ENCODE results near the gene RNF144A. TPM values are rescaled to one million over a fixed set of nuclear protein-coding genes. Genes with fewer than 3 reads are reported as not detected.
A peak's percentile ranks its signal among the peaks of the same experiment; 100 is the strongest.

RNF144A gene
- polyA plus RNA-seq, 1 of the 3 experiments (the other 2 are of a cell fraction): 15.6 TPM

DNA sequence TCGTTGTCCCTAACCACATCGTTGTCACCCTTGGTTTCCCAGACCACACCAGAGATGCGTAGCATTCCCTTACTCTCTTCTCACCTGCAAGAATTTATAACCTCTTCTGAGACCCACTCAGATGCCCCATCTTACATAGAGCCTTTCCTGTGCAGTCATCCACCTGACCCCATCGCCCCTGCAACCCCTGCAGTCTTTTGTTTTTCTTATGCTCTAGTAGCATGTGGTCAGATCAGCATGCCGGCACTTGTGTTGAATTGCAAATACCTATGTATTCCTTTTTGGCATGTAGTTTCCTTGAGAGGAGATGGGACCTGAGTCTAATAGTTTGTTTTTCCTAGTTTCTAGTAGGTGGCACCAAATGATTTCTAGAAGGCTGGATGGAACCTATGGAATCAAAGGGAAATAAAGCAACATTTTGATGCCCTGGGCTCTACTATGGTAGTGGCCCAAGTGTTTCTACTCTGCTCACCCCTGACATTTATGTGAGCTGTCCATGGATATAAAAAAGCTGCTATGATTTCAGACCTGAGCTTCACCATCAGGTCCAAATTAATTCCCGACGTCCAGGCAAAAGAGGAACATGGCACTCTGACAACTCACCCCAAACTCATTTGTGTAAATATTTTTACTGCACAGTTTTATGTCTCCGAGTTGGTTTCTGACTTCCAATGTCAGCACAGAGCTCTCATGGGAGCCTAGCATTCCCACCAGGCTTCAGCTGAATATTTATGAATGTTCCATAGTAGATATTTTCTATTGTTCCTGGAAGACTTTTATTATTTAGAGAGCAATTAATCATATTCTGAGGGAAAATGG is 143.6 kb downstream of the RNF144A start (continued):
- TF ChIP-seq, protein P1, sequence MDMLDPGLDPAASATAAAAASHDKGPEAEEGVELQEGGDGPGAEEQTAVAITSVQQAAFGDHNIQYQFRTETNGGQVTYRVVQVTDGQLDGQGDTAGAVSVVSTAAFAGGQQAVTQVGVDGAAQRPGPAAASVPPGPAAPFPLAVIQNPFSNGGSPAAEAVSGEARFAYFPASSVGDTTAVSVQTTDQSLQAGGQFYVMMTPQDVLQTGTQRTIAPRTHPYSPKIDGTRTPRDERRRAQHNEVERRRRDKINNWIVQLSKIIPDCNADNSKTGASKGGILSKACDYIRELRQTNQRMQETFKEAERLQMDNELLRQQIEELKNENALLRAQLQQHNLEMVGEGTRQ (IDR thresholded peaks at IDR 0.05; ENCODE audit: borderline replicate concordance, low read depth, low read length): no peak
- TF ChIP-seq JUND (IDR thresholded peaks at IDR 0.05) (no peak), CHD2 (IDR thresholded peaks at IDR 0.05; ENCODE audit: low read length, partially characterized antibody) (no peak), RAD21 (IDR thresholded peaks at IDR 0.05; ENCODE audit: low read length) (no peak), FOXM1 (IDR thresholded peaks at IDR 0.05; ENCODE audit: low read depth) (no peak)
- TF ChIP-seq, protein P2, sequence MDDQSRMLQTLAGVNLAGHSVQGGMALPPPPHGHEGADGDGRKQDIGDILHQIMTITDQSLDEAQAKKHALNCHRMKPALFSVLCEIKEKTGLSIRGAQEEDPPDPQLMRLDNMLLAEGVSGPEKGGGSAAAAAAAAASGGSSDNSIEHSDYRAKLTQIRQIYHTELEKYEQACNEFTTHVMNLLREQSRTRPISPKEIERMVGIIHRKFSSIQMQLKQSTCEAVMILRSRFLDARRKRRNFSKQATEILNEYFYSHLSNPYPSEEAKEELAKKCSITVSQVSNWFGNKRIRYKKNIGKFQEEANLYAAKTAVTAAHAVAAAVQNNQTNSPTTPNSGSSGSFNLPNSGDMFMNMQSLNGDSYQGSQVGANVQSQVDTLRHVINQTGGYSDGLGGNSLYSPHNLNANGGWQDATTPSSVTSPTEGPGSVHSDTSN (IDR thresholded peaks at IDR 0.05): no peak

DNA sequence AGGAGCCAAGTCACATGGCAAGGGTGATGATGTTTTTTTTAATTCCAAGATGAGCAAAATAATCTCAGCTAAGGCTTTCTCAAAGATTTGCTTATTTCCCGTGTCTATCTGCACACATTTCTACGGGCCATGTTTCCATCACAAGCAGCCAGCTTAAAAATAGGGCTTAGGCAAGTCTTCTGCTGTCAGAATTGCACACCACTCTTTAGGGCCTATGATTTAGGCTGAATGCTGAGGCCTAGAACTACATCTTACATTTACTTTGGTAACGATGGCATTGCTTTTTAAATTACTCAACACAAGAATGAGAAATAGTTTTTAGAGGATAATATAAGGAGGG is 144.2 kb downstream of the RNF144A start:
- H3K36me3 ChIP-seq (replicated peaks in 1 of 2; ENCODE audit: control insufficient read depth in 1 of 2, insufficient read depth in 2 of 2, low read length in 1 of 2): no peaks in the 10 kb centered on the region
- H3K9ac ChIP-seq: no peak overlapping the region
- H4K20me1 ChIP-seq (ENCODE audit: insufficient read depth): no peaks in the 10 kb centered on the region
- H3K9me3 ChIP-seq: no peaks in the 10 kb centered on the region
- TF ChIP-seq, protein P3, sequence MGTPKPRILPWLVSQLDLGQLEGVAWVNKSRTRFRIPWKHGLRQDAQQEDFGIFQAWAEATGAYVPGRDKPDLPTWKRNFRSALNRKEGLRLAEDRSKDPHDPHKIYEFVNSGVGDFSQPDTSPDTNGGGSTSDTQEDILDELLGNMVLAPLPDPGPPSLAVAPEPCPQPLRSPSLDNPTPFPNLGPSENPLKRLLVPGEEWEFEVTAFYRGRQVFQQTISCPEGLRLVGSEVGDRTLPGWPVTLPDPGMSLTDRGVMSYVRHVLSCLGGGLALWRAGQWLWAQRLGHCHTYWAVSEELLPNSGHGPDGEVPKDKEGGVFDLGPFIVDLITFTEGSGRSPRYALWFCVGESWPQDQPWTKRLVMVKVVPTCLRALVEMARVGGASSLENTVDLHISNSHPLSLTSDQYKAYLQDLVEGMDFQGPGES (IDR thresholded peaks at IDR 0.05; ENCODE audit: low read depth, low read length): no peak
- no peak for TF ChIP-seq ELF1 (IDR thresholded peaks at IDR 0.05)
- TF ChIP-seq POLR2AphosphoS5 (IDR thresholded peaks at IDR 0.05; ENCODE audit: low read depth, low read length): no peak
- TF ChIP-seq RXRA (IDR thresholded peaks at IDR 0.05; ENCODE audit: borderline replicate concordance, low read depth): no peak
- no peak for TF ChIP-seq YY1 (IDR thresholded peaks at IDR 0.05; ENCODE audit: low read depth)
- no peak for TF ChIP-seq MXI1 (IDR thresholded peaks at IDR 0.05; ENCODE audit: low read depth, low read length)
- TF ChIP-seq, protein P4, sequence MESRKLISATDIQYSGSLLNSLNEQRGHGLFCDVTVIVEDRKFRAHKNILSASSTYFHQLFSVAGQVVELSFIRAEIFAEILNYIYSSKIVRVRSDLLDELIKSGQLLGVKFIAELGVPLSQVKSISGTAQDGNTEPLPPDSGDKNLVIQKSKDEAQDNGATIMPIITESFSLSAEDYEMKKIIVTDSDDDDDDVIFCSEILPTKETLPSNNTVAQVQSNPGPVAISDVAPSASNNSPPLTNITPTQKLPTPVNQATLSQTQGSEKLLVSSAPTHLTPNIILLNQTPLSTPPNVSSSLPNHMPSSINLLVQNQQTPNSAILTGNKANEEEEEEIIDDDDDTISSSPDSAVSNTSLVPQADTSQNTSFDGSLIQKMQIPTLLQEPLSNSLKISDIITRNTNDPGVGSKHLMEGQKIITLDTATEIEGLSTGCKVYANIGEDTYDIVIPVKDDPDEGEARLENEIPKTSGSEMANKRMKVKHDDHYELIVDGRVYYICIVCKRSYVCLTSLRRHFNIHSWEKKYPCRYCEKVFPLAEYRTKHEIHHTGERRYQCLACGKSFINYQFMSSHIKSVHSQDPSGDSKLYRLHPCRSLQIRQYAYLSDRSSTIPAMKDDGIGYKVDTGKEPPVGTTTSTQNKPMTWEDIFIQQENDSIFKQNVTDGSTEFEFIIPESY (IDR thresholded peaks at IDR 0.05; ENCODE audit: borderline replicate concordance, low read depth): no peak
- TF ChIP-seq EZH2phosphoT487 (IDR thresholded peaks at IDR 0.05; ENCODE audit: borderline replicate concordance, low read depth): no peak
- TF ChIP-seq NRF1 (IDR thresholded peaks at IDR 0.05; ENCODE audit: low read depth, low read length): no peak
- TF ChIP-seq SMC3 (IDR thresholded peaks at IDR 0.05; ENCODE audit: low read depth, low read length): no peak
- no peak for TF ChIP-seq RAD21 (IDR thresholded peaks at IDR 0.05; ENCODE audit: low read length)
- TF ChIP-seq, protein P2 (IDR thresholded peaks at IDR 0.05): no peak
- no peaks in the 10 kb centered on the region for H3F3A ChIP-seq (replicated peaks; ENCODE audit: insufficient read depth)
- no peaks in the 10 kb centered on the region for H3K79me2 ChIP-seq (ENCODE audit: insufficient read depth)
- no peaks in the 10 kb centered on the region for H3K9me2 ChIP-seq
- H3K4me2 ChIP-seq: no peak overlapping the region
- H3K4me3 ChIP-seq (ENCODE audit: low read depth in 2 of 2, low read length in 1 of 2): no peak overlapping the region
- CTCF ChIA-PET: interaction anchor here (0.7 to 6.9 kb wide), 7 partner anchors 10 to 143 kb away, joined by 3 to 44 read pairs (median 9); no protein-coding TSS in a partner anchor
- POLR2A ChIA-PET: interaction anchor here (0.6 to 2.6 kb wide), 2 partner anchors 13 to 103 kb away, joined by 3 to 11 read pairs; no protein-coding TSS in a partner anchor
- no peaks in the 10 kb centered on the region for H3K27me3 ChIP-seq (ENCODE audit: insufficient read depth)
- peak overlapping the region in 1 of 2 experiments; percentile 93; a peak in 2 of 4 replicates for H3K27ac ChIP-seq (ENCODE audit: low read depth in 2 of 2, low read length in 1 of 2)
- peaks cover 0 to 46% of the 10 kb centered on the region in 2 experiments; a peak in 2 of 4 replicates for H3K4me1 ChIP-seq (ENCODE audit: control insufficient read depth in 1 of 2, insufficient read depth in 2 of 2, low read depth in 1 of 2, low read length in 1 of 2)
- DNase-seq: no peak
- WGBS (ENCODE audit: low lambda C conversion rate): 85% methylated on average over 3 of the region's 3 CpGs
- no peak overlapping the region for H2AFZ ChIP-seq (ENCODE audit: low read depth)
